ENCODE measurements around the gene CCDC126.
"Not testable (repeated sequence)": the region's sequence is repeated elsewhere in the genome, so short reads cannot be mapped to it uniquely, and the experiment has no call there.

CCDC126 gene, protein sequence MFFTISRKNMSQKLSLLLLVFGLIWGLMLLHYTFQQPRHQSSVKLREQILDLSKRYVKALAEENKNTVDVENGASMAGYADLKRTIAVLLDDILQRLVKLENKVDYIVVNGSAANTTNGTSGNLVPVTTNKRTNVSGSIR

DNA sequence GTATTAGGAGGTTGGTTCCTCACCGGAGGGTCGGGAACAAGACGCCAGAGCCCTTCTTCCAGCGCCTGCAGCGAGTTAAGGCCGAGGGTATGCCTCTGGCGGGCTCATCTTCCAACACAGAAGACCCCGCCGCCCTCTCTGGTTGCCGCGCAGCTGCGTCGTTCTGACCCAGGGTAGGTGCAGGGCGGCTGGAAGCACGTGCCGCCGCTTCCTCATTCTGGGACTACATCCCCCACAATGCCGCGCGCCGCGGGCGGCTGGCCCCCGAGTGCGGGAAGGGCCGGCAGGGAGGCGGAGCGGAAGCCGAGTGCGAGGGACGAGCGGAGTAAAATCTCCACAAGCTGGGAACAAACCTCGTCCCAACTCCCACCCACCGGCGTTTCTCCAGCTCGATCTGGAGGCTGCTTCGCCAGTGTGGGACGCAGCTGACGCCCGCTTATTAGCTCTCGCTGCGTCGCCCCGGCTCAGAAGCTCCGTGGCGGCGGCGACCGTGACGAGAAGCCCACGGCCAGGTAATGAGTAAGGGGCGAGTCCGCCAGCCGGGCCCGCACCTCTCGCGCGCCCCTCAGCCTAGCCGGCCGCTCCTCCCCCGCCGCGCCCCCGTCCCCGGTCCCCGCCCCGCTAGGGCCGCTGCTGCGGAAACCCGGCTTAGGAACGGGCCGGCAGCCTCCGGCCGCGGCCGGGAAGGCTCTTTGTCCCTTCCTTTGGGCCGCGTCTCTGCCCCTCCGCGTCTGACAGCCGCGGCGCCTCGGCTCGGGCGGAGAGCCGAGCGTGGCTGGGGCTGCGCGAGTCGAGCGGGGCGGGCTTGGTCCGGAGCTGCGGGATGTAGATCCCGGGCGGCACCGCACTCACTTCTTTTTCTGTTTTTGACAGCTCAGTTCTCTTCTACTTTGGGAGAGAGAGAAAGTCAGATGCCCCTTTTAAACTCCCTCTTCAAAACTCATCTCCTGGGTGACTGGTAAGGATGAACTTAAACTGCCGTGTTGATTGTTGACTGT is at the start of gene CCDC126:
Gene CCDC126, plus strand, starts transcription at position 289 of the 998 bp plus-strand sequence. CDS start 13,934 bp downstream, outside the sequence.
- in situ Hi-C loops (cut with MboI; ENCODE audit: low sequenced_read_pairs), result no loop called here
- Histone ChIP-seq H3K4me1 (peaks cover 16% of the 10 kb centered on the region), H3K27me3 (ENCODE audit: low read depth) (no peaks in the 10 kb centered on the region)

DNA sequence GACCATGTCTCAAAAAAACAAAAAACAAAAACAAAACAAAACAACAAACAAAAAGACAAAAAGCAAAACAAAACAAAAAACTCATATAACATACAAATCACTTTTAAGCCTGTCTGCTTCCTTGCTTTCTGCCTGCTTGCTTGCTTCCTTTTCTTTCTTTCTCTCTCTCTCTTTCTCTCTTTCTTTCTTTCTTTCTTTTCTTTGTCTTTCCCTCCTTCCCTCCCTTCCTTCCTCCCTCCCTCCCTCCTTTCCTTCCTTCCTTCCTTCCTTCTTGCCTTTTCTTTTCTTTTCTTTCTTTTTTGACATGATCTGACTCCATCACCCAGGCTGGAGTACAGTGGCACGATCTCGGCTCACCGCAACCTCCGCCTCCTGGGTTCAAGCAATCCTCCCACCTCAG is 49.5 kb upstream of the CCDC126 start:
- in situ Hi-C loops (cut with MboI; ENCODE audit: low sequenced_read_pairs), result no loop called here
- no peaks in the 10 kb centered on the region for H3K9me3 ChIP-seq

More for the DNA sequence above, at the start of gene CCDC126:
- H3K4me3 ChIP-seq, result peak within 1 kb of the TSS; percentile 59
- no peaks in the 10 kb centered on the region for H3K9me3 ChIP-seq
- no peaks in the 10 kb centered on the region for H3K36me3 ChIP-seq (replicated peaks)
- peak; percentile 89 to 96 for DNase-seq (ENCODE audit: low spot score in 2 of 2)

DNA sequence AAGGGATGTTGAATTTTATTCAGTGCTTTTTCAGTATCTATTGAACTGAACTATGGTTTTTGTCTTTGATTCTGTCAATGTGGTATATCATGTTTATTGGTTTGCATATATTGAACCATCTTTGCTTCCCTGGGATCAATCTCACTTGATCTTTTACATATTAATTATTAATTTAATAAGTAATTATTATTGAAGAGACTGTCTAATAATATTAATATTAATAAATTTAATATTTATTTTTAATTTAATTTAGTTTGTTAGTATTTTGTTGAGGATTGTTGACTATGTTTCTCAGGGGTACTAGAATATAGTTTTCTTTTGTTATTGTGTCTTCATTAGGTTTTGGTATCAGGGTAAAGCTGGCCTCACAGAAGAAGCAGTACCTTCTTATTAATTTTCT is 38.9 kb upstream of the CCDC126 start:
- no peaks in the 10 kb centered on the region for H3K36me3 ChIP-seq (replicated peaks)
- H3K4me1 ChIP-seq, result no peaks in the 10 kb centered on the region
- in situ Hi-C loops (cut with MboI; ENCODE audit: low sequenced_read_pairs), result no loop called here
- no peak for DNase-seq (ENCODE audit: low spot score in 2 of 2)
- H3K4me3 ChIP-seq, result no peak overlapping the region
- peaks cover 14% of the 10 kb centered on the region for H3K27me3 ChIP-seq (ENCODE audit: low read depth)
- no peaks in the 10 kb centered on the region for H3K9me3 ChIP-seq

More for the DNA sequence above, 49.5 kb upstream of the CCDC126 start:
- DNase-seq (ENCODE audit: low spot score in 2 of 2), result no peak
- no peaks in the 10 kb centered on the region for H3K27me3 ChIP-seq (ENCODE audit: low read depth)
- no peaks in the 10 kb centered on the region for H3K4me1 ChIP-seq
- H3K4me3 ChIP-seq, result no peak overlapping the region
- no peaks in the 10 kb centered on the region for H3K36me3 ChIP-seq (replicated peaks)

DNA sequence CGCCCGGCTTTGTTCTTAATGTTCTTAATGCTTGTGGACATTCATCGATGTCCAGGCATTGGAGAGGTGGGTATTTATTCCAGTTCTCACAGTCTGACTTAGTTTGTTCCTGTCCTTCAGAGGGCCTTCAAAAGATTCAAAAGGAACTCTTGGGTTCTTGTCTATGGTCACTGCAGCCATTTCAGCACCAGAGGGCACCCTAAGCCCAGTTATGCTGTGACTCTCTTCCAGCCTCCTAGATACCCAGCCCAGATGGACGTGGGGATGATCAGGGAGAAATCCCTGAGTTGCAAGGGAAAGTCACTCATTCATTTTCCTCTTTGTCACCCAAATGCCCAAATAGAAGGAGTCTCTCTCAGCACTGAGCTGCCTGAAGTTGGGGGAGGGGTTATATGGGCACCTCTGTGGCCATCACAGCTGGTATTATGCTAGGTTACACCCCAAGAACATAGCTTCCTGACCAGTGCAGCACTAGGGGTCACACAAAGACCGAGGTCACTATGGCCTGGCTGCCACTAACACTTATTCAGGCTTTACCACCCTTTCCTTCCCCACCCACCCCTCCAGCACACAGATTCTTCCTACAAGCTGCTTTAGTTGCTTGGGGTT is 26.5 kb upstream of the CCDC126 start:
- no peaks in the 10 kb centered on the region for H3K4me1 ChIP-seq
- in situ Hi-C loops (cut with MboI; ENCODE audit: low sequenced_read_pairs), result loop anchor here (5.0 kb wide), 1 partner anchor 127 kb away; no protein-coding TSS in a partner anchor

DNA sequence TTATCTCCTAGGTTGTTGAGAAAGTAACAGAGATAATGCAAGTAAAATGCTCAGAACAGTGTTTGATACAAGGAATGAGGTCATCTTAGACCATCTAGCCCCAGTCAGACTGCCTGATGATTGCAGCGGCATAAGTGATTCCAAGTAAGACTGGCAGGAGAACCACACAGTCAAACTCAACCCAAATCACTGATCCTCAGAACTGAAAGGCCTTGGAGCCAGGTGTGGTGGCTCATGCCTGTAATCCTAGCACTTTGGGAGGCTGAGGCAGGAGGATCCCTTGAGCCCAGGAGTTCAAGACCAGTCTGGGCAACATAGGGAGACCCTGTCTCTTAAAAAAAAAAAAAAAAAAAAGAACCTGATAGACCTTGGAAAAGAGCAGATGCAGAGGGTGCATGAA is 15.2 kb upstream of the CCDC126 start:
- H3K27me3 ChIP-seq (ENCODE audit: low read depth); DNase-seq (ENCODE audit: low spot score in 2 of 2); H3K36me3 ChIP-seq (replicated peaks); H3K4me3 ChIP-seq; H3K4me1 ChIP-seq; H3K9me3 ChIP-seq; in situ Hi-C loops (cut with MboI; ENCODE audit: low sequenced_read_pairs): not testable (repeated sequence)

More for the DNA sequence above, 26.5 kb upstream of the CCDC126 start:
- H3K4me3 ChIP-seq, result no peak overlapping the region
- H3K36me3 ChIP-seq (replicated peaks), result no peaks in the 10 kb centered on the region
- H3K9me3 ChIP-seq, result no peaks in the 10 kb centered on the region
- peak; percentile 65 to 85 for DNase-seq (ENCODE audit: low spot score in 2 of 2)
- H3K27me3 ChIP-seq (ENCODE audit: low read depth), result no peaks in the 10 kb centered on the region

DNA sequence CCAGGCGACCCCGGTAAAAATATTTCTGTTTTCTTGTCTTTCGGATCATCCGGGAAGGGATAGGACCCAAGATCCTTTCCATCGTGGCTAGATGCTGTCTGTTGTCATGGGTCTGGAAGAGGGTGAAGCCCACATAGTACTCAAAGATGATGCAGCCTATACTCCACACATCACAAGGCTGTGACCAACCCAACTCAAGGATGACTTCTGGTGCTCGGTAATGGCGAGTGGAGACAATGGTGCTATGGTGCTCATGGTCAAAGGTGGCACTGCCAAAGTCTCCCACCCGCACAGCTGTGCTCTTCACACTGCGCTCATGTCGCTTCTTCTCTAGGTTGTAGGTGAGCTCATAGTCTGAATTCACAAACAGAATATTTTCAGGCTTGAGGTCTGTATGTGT is 11.9 kb upstream of the CCDC126 start:
- H3K36me3 ChIP-seq (replicated peaks); DNase-seq (ENCODE audit: low spot score in 2 of 2); H3K4me3 ChIP-seq; H3K4me1 ChIP-seq; H3K27me3 ChIP-seq (ENCODE audit: low read depth); H3K9me3 ChIP-seq; in situ Hi-C loops (cut with MboI; ENCODE audit: low sequenced_read_pairs): not testable (repeated sequence)

DNA sequence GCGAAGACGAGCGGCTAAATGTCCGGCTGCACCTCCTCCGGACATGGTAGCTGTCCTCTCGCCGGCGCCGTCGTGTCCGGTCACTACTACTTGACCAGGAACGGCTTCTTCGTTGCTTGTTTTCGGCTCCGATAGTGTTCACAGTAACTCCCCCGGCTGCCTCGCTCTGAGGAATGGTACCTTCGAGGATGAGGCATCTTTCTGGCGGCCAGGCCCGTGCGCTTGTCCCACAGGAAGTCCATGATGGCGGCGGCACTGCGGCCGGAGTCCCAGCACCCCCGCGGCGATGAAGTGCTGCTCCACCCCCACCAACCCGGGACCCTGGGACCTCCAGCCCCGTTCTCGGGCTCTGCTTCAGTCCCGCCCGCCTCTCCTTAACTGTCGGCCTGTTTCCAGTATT is 11.0 kb upstream of the CCDC126 start:
- Histone ChIP-seq H3K4me1 (no peaks in the 10 kb centered on the region), H3K4me3 (no peak overlapping the region), H3K36me3 (replicated peaks) (no peaks in the 10 kb centered on the region), H3K27me3 (ENCODE audit: low read depth) (no peaks in the 10 kb centered on the region), H3K9me3 (no peaks in the 10 kb centered on the region)
- in situ Hi-C loops (cut with MboI; ENCODE audit: low sequenced_read_pairs), result no loop called here
- no peak for DNase-seq (ENCODE audit: low spot score in 2 of 2)

DNA sequence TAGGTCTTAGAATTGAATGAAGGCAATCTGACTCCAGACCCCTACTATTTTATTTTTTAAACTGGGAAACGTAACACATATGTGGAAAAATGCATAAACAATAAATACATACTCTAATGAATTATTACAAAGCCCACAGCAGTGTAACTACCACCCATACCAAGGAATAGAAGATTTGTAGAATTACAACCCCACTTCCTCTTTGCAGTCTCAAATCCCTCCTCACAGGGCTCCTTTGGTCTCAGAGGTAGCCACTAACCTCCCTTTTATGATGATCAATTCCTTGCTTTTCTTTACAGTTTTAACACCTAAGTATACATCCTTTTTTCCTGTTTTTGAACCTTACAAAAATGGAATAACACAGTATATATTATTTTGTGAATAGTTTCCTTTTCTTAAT is 6.7 kb upstream of the CCDC126 start:
- no peaks in the 10 kb centered on the region for H3K9me3 ChIP-seq
- DNase-seq (ENCODE audit: low spot score in 2 of 2), result no peak
- H3K27me3 ChIP-seq (ENCODE audit: low read depth), result no peaks in the 10 kb centered on the region
- no peaks in the 10 kb centered on the region for H3K4me1 ChIP-seq
- in situ Hi-C loops (cut with MboI; ENCODE audit: low sequenced_read_pairs), result no loop called here
- H3K36me3 ChIP-seq (replicated peaks), result no peaks in the 10 kb centered on the region
- H3K4me3 ChIP-seq, result no peak overlapping the region

DNA sequence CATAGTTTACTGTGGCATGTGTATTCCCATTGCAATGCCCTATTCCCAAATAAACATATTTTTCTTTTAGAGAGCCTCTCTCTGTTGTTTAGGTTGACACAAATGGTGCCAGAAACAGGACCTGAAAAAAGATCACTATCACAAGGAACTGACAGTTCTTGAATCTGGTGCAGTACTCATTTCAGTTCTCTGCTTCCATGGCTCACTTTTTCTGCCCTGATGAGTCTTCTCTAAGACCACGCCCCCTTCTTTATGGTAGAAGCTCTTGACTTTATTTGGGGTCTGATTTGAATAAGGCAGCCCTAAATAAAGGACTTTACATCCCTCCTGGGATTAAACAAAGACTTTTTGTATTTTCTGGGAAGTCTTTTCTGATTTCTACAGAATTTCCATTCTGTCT is 3.5 kb upstream of the CCDC126 start:
- Histone ChIP-seq H3K36me3 (replicated peaks) (no peaks in the 10 kb centered on the region), H3K9me3 (no peaks in the 10 kb centered on the region), H3K4me3 (no peak overlapping the region), H3K27me3 (ENCODE audit: low read depth) (no peaks in the 10 kb centered on the region), H3K4me1 (peaks cover 3% of the 10 kb centered on the region; the same call in 1 of the 2 replicates)
- in situ Hi-C loops (cut with MboI; ENCODE audit: low sequenced_read_pairs), result no loop called here
- peak in 1 of 2 experiments; percentile 33 for DNase-seq (ENCODE audit: low spot score in 2 of 2)

DNA sequence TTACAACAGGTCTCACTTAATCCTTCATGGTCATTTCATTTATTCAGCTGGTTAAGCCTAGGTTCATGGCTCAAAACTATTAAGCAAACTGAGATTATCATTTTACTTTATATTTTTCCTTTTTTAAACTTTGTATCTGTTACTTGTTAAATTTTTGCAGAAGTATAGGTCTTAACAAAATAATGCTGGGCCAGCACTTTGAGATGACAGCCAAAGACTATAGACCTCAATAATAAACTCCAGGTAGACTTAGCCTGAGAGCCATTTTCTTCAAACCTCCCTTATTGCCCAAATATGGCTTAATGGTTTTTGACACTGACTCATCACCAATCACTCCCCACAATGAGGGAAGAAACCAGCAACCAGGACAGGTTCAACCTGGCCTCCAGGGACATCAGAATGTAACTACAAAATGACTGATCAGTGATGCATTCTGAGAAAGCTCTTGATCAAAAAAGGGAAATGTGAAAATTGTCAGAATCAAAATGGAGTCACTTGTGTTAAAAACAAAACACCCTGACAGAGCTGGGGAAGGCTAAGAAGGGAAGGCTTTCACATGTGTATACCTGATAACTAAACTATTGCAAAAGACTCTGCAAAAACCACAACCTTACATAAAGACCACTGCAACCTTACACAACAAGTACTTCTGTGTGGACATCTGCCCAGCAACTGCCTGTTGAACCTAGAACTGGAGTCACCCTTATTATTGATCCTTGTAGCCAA is 2.1 kb upstream of the CCDC126 start:
- no peak for DNase-seq (ENCODE audit: low spot score in 2 of 2)
- in situ Hi-C loops (cut with MboI; ENCODE audit: low sequenced_read_pairs), result no loop called here
- H3K36me3 ChIP-seq (replicated peaks), result no peaks in the 10 kb centered on the region
- H3K4me1 ChIP-seq, result peaks cover 10% of the 10 kb centered on the region; the same call in 1 of the 2 replicates
- H3K9me3 ChIP-seq, result no peaks in the 10 kb centered on the region
- H3K27me3 ChIP-seq (ENCODE audit: low read depth), result no peaks in the 10 kb centered on the region
- no peak overlapping the region for H3K4me3 ChIP-seq

DNA sequence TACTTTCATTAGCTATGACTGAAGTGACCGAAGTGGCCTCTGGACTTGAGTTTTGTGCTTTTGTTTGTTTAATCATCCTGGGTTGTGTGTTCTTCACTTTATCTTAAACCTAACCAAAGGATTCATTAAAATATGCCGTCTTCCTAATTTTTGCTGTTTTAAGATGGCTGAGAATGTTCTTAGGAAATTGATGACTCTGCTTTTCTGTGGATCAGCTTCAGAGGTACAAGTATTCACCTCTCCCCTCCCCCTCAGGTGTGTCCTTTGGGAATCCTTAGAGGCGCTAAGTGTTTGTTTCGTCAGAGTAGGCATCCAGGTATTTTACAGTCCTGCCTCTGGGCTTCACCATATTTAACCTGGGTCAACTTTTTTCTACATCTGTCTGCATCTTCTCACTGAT is 1.1 kb downstream of the CCDC126 start:
- in situ Hi-C loops (cut with MboI; ENCODE audit: low sequenced_read_pairs), result no loop called here
- no peaks in the 10 kb centered on the region for H3K36me3 ChIP-seq (replicated peaks)
- H3K4me1 ChIP-seq, result peaks cover 16% of the 10 kb centered on the region

DNA sequence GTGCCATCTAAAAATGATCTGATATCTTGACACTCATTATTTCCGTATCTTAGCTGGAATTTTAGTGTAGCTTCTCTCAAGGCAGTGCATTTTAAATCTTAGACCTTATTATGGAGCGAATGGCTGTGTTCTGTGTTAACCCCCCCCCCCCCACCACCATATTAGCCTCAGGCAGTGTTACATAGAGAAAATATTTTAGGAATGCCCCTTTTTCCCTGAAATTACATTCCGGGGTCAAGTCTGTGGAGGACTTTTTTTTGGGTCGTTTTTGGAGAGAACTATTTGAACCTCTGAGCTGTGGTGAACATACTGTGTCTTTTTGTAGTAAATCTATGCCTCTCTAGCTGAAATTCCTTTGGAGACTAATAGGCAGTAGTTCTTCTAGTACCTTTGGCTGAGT is 3.1 kb downstream of the CCDC126 start:
- Histone ChIP-seq H3K36me3 (replicated peaks) (no peaks in the 10 kb centered on the region), H3K9me3 (no peaks in the 10 kb centered on the region), H3K4me1 (peaks cover 16% of the 10 kb centered on the region), H3K4me3 (no peak overlapping the region), H3K27me3 (ENCODE audit: low read depth) (no peaks in the 10 kb centered on the region)
- DNase-seq (ENCODE audit: low spot score in 2 of 2), result peak in 1 of 2 experiments; percentile 13
- in situ Hi-C loops (cut with MboI; ENCODE audit: low sequenced_read_pairs), result no loop called here

More for the DNA sequence above, 1.1 kb downstream of the CCDC126 start:
- H3K27me3 ChIP-seq (ENCODE audit: low read depth), result no peaks in the 10 kb centered on the region
- H3K9me3 ChIP-seq, result no peaks in the 10 kb centered on the region
- H3K4me3 ChIP-seq, result peak overlapping the region; percentile 59
- DNase-seq (ENCODE audit: low spot score in 2 of 2), result no peak

DNA sequence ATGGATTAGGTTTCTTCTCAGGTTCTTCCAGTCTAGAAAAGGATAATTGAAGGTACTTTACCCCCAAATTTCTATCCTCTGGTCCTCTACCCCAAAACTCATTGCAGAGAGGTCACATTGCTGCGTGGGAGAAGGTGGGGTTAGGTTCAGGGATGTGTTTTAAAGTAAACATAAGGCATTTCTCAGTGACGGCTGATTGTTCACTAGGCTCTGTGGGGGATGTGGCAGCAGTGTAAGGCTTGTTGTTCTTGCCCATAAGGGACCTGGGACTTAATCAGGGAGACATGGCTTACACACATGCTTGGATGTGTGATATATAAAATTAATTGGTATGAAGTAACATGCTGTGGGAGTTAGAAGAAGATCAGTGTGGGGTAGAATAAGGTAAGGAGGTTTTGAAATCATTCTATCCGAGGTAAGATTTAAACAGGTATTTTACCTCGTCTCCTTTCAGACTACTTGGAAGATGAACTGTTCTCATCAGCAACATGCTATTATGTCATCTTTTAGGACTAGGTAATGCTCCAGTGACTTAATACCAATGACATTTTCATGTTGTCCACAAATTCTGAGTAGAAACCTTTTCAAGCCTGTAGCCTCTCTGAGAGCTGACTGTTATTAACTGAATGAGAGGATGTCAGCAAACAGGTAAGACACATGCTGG is 6.6 kb downstream of the CCDC126 start:
- Histone ChIP-seq H3K36me3 (replicated peaks) (no peaks in the 10 kb centered on the region), H3K9me3 (no peaks in the 10 kb centered on the region), H3K4me1 (peaks cover 13% of the 10 kb centered on the region), H3K27me3 (ENCODE audit: low read depth) (no peaks in the 10 kb centered on the region), H3K4me3 (no peak overlapping the region)
- in situ Hi-C loops (cut with MboI; ENCODE audit: low sequenced_read_pairs), result no loop called here
- no peak for DNase-seq (ENCODE audit: low spot score in 2 of 2)
